Cardiac septum (tissue), 1 donor: ENCODE measurements around the gene RAB8A. TPM values are rescaled to one million over a fixed set of nuclear protein-coding genes. Genes with fewer than 3 reads are reported as not detected.
"Not testable (repeated sequence)": the region's sequence is repeated elsewhere in the genome, so short reads cannot be mapped to it uniquely, and the experiment has no call there.

ENCODE experiments used
- DNase-seq: peaks from one replicate; pipeline ENCODE4 v3.0.0-alpha.2; 2020; ENCODE audit warnings: low spot score
- intact Hi-C: fragments of 100-400 bp; cut with DNase I; formaldehyde crosslinking; loops from one replicate; pipeline ENCODE4 v1.14.0; 2022
- total RNA-seq: library from RNA; stranded (reverse); fragmentation: NEBNext Ultra II Directional; extraction: Animal tissue kit (Norgen Biotek cat#: 25700); gene quantifications from one replicate; pipeline ENCODE4 v1.2.1, GENCODE V29; 2021
- donor health status: DM: no; HTN: no; CAD: no.

Gene RAB8A
- total RNA-seq, 1 donor from 2014 or later: 17.8 TPM

GRCh38 chr19:16160445-16160942 is 48.8 kb downstream of the RAB8A start:
- intact Hi-C loops: no loop called here
- DNase-seq: no peak

GRCh38 chr19:16160943-16161560 is 49.4 kb downstream of the RAB8A start:
- intact Hi-C loops: no loop called here

GRCh38 chr19:16161840-16162239 is 50.2 kb downstream of the RAB8A start:
- DNase-seq: no peak
- intact Hi-C loops: no loop called here

More at GRCh38 chr19:16160943-16161560, 49.4 kb downstream of the RAB8A start:
- no peak for DNase-seq

GRCh38 chr19:16164222-16164890 is 52.7 kb downstream of the RAB8A start:
- intact Hi-C loops: no loop called here
- no peak for DNase-seq

- DNase-seq: no peak
- intact Hi-C loops: no loop called here
These were observed 54.7 kb downstream of the RAB8A start for GRCh38 chr19:16166417-16166816.

- intact Hi-C loops: no loop called here
- no peak for DNase-seq
These were observed 55.4 kb downstream of the RAB8A start for GRCh38 chr19:16167055-16167454.

- DNase-seq: no peak
- intact Hi-C loops: no loop called here
These were observed 56.9 kb downstream of the RAB8A start for GRCh38 chr19:16168465-16169081.

GRCh38 chr19:16170134-16170533 is 58.4 kb downstream of the RAB8A start:
- intact Hi-C loops: no loop called here

GRCh38 chr19:16175954-16176353 is 64.3 kb downstream of the RAB8A start:
- intact Hi-C loops: no loop called here

More at GRCh38 chr19:16170134-16170533, 58.4 kb downstream of the RAB8A start:
- DNase-seq: no peak

GRCh38 chr19:16178866-16179265 is 67.2 kb downstream of the RAB8A start:
- intact Hi-C loops, DNase-seq: not testable (repeated sequence)

More at GRCh38 chr19:16175954-16176353, 64.3 kb downstream of the RAB8A start:
- no peak for DNase-seq

GRCh38 chr19:16180611-16181010 is 68.9 kb downstream of the RAB8A start:
- intact Hi-C loops: loop anchor here (5.0 kb wide), 1 partner anchor 553 kb away; no protein-coding TSS in a partner anchor
- no peak for DNase-seq

Other genes with a start within 250 kb of the RAB8A start
- gene CYP4F2, start 213.8 kb upstream of the RAB8A start, total RNA-seq: not detected
- gene CYP4F11, start 177.4 kb upstream of the RAB8A start, total RNA-seq: 0.81 TPM
- gene OR10H4, start 162.9 kb upstream of the RAB8A start, total RNA-seq: not detected
- gene TPM4, start 35.4 kb upstream of the RAB8A start, total RNA-seq: 95.4 TPM
- 0.32 TPM for gene HSH2D, start 31.8 kb downstream of the RAB8A start, total RNA-seq
- not detected for gene CIB3, start 61.6 kb downstream of the RAB8A start, total RNA-seq
- gene FAM32A, start 73.5 kb downstream of the RAB8A start, total RNA-seq: 36.9 TPM
- 51.8 TPM for gene AP1M1, start 86.0 kb downstream of the RAB8A start, total RNA-seq
- 44.6 TPM for gene KLF2, start 212.9 kb downstream of the RAB8A start, total RNA-seq